BLaER1 treated with 17β-estradiol and CSF1 and Interleukin-3, amounts not matched to agents 10 nM and 100 nM (cell line): Measurements from ENCODE around the gene ANKRD55.
A peak's percentile ranks its signal among the peaks of the same experiment; 100 is the strongest.
"Not testable (repeated sequence)": the region's sequence is repeated elsewhere in the genome, so short reads cannot be mapped to it uniquely, and the experiment has no call there.

Experiments
- H3K27ac ChIP-seq, 11 experiments: shearing (Covaris generic); formaldehyde crosslinking; 2 replicates each; pipeline ENCODE4 v1.8.1; 2022
- H3K27me3 ChIP-seq, 11 experiments: shearing (Covaris generic); formaldehyde crosslinking; 2 replicates each; pipeline ENCODE4 v1.8.1; 2022
- H3K36me3 ChIP-seq, 11 experiments: shearing (Covaris generic); formaldehyde crosslinking; 2 replicates each; pipeline ENCODE4 v1.8.1; 2022
- H3K4me1 ChIP-seq, 10 experiments: shearing (Covaris generic); formaldehyde crosslinking; 2 replicates each; pipeline ENCODE4 v1.8.1; 2022
- H3K4me2 ChIP-seq, 11 experiments: shearing (Covaris generic); formaldehyde crosslinking; 2 replicates each; pipeline ENCODE4 v1.8.1; 2022
- H3K4me3 ChIP-seq, 10 experiments: shearing (Covaris generic); formaldehyde crosslinking; 2 replicates each; pipeline ENCODE4 v1.8.1; 2022
- H3K9ac ChIP-seq, 11 experiments: shearing (Covaris generic); formaldehyde crosslinking; 2 replicates each; pipeline ENCODE4 v1.8.1; 2022
- H3K9me3 ChIP-seq, 11 experiments: shearing (Covaris generic); formaldehyde crosslinking; replicated peaks in 1 of 11; 2 replicates each; pipeline ENCODE4 v1.8.1; 2022
- H4K20me1 ChIP-seq, 11 experiments: shearing (Covaris generic); formaldehyde crosslinking; 2 replicates each; pipeline ENCODE4 v1.8.1; 2022
- Cebpa-rat ChIP-seq, 11 experiments: shearing (Covaris generic); IDR thresholded peaks; 2 replicates each; pipeline ENCODE4 v1.8.1; 2022

Gene ANKRD55

GRCh38 chr5:56090793-56091460 is 142.2 kb downstream of the ANKRD55 start:
- Histone ChIP-seq H3K4me2 (peak overlapping the region in 6 of 11 experiments; percentile 1 to 60 (median 24); a peak in 6 of 22 replicates), H3K36me3 (no peaks in the 10 kb centered on the region), H3K9ac (no peak overlapping the region), H3K27me3 (no peaks in the 10 kb centered on the region), H3K4me3 (no peak overlapping the region), H3K4me1 (peaks cover 7 to 30% (median 21%) of the 10 kb centered on the region in 10 experiments; a peak in 15 of 20 replicates), H3K9me3 (peaks cover 0 to 13% (median 0%) of the 10 kb centered on the region in 11 experiments; a peak in 6 of 22 replicates), H3K27ac (no peak overlapping the region), H4K20me1 (no peaks in the 10 kb centered on the region)
- no peak for TF ChIP-seq Cebpa-rat (IDR thresholded peaks at IDR 0.05)

- Histone ChIP-seq H3K27ac (no peak overlapping the region), H3K4me2 (peak overlapping the region in 2 of 11 experiments; percentile 5 to 28; a peak in 2 of 22 replicates), H3K4me3 (no peak overlapping the region), H3K27me3 (no peaks in the 10 kb centered on the region), H3K9ac (no peak overlapping the region), H4K20me1 (no peaks in the 10 kb centered on the region), H3K9me3 (peaks cover 0 to 24% (median 8%) of the 10 kb centered on the region in 11 experiments; a peak in 15 of 22 replicates), H3K36me3 (no peaks in the 10 kb centered on the region), H3K4me1 (peaks cover 7 to 30% (median 17%) of the 10 kb centered on the region in 10 experiments; a peak in 14 of 20 replicates)
- TF ChIP-seq Cebpa-rat (IDR thresholded peaks at IDR 0.05) = no peak
Observed at GRCh38 chr5:56088967-56089829, 143.9 kb downstream of the ANKRD55 start.

- H3K4me3 ChIP-seq = no peak overlapping the region
- peak overlapping the region in 1 of 11 experiments; percentile 5; a peak in 1 of 22 replicates for H3K4me2 ChIP-seq
- no peak overlapping the region for H3K9ac ChIP-seq
- H3K27me3 ChIP-seq = no peaks in the 10 kb centered on the region
- H3K36me3 ChIP-seq = no peaks in the 10 kb centered on the region
- peaks cover 7 to 30% (median 17%) of the 10 kb centered on the region in 10 experiments; a peak in 14 of 20 replicates for H3K4me1 ChIP-seq
- H3K9me3 ChIP-seq = peaks cover 0 to 31% (median 15%) of the 10 kb centered on the region in 11 experiments; a peak in 15 of 22 replicates
- no peaks in the 10 kb centered on the region for H4K20me1 ChIP-seq
- no peak for TF ChIP-seq Cebpa-rat (IDR thresholded peaks at IDR 0.05)
- no peak overlapping the region for H3K27ac ChIP-seq
Observed at GRCh38 chr5:56088431-56088949, 144.6 kb downstream of the ANKRD55 start.

- peaks cover 0 to 36% (median 19%) of the 10 kb centered on the region in 11 experiments; a peak in 15 of 22 replicates for H3K9me3 ChIP-seq
- H3K4me1 ChIP-seq = peaks cover 8 to 21% (median 13%) of the 10 kb centered on the region in 10 experiments
- H4K20me1 ChIP-seq = no peaks in the 10 kb centered on the region
- no peaks in the 10 kb centered on the region for H3K27me3 ChIP-seq
- no peaks in the 10 kb centered on the region for H3K36me3 ChIP-seq
- H3K4me2 ChIP-seq = no peak overlapping the region
- no peak overlapping the region for H3K4me3 ChIP-seq
- no peak overlapping the region for H3K9ac ChIP-seq
- TF ChIP-seq Cebpa-rat (IDR thresholded peaks at IDR 0.05) = no peak
- no peak overlapping the region for H3K27ac ChIP-seq
Observed at GRCh38 chr5:56085193-56085592, 147.9 kb downstream of the ANKRD55 start.

- Histone ChIP-seq H3K9me3 (peaks cover 0 to 36% (median 19%) of the 10 kb centered on the region in 11 experiments; a peak in 15 of 22 replicates), H4K20me1 (no peaks in the 10 kb centered on the region), H3K4me1 (peaks cover 20 to 31% (median 29%) of the 10 kb centered on the region in 10 experiments), H3K27ac (no peak overlapping the region), H3K27me3 (no peaks in the 10 kb centered on the region), H3K9ac (no peak overlapping the region), H3K4me3 (no peak overlapping the region), H3K36me3 (no peaks in the 10 kb centered on the region), H3K4me2 (no peak overlapping the region)
- TF ChIP-seq Cebpa-rat (IDR thresholded peaks at IDR 0.05) = no peak
Observed at GRCh38 chr5:56083286-56083854, 149.8 kb downstream of the ANKRD55 start.

GRCh38 chr5:56081053-56081642 is 152.0 kb downstream of the ANKRD55 start:
- Histone ChIP-seq H3K9me3 (peaks cover 0 to 26% (median 19%) of the 10 kb centered on the region in 11 experiments; a peak in 15 of 22 replicates), H3K4me1 (peaks cover 32 to 42% (median 41%) of the 10 kb centered on the region in 10 experiments), H3K4me2 (peak overlapping the region in 9 of 11 experiments; percentile 3 to 47 (median 16); a peak in 9 of 22 replicates)
- H3K4me3 ChIP-seq, H3K27me3 ChIP-seq, H4K20me1 ChIP-seq, H3K27ac ChIP-seq, H3K9ac ChIP-seq, H3K36me3 ChIP-seq: not testable (repeated sequence)

- no peak overlapping the region for H3K27ac ChIP-seq
Observed at GRCh38 chr5:56080375-56081052, 152.6 kb downstream of the ANKRD55 start.

GRCh38 chr5:56079157-56079500 is 154.0 kb downstream of the ANKRD55 start:
- Histone ChIP-seq H3K9me3 (peaks cover 0 to 14% (median 10%) of the 10 kb centered on the region in 11 experiments; a peak in 15 of 22 replicates), H3K9ac (0 out of 22 replicates have a peak overlapping the region, but pooled peaks of 1 of the 11 experiments have one; percentile 10), H3K4me2 (peak overlapping the region; percentile 53 to 94 (median 68)), H3K4me1 (peaks cover 32 to 48% (median 41%) of the 10 kb centered on the region in 10 experiments)
- H4K20me1 ChIP-seq, H3K36me3 ChIP-seq, H3K4me3 ChIP-seq, H3K27ac ChIP-seq, H3K27me3 ChIP-seq: not testable (repeated sequence)

More at GRCh38 chr5:56080375-56081052, 152.6 kb downstream of the ANKRD55 start:
- H3K4me1 ChIP-seq = peaks cover 32 to 46% (median 41%) of the 10 kb centered on the region in 10 experiments
- no peak overlapping the region for H3K4me3 ChIP-seq
- H4K20me1 ChIP-seq = no peaks in the 10 kb centered on the region
- H3K4me2 ChIP-seq = peak overlapping the region; percentile 3 to 72 (median 28); a peak in 16 of 22 replicates
- no peak for TF ChIP-seq Cebpa-rat (IDR thresholded peaks at IDR 0.05)
- H3K9ac ChIP-seq = no peak overlapping the region
- no peaks in the 10 kb centered on the region for H3K27me3 ChIP-seq
- H3K36me3 ChIP-seq = no peaks in the 10 kb centered on the region
- peaks cover 0 to 26% (median 17%) of the 10 kb centered on the region in 11 experiments; a peak in 15 of 22 replicates for H3K9me3 ChIP-seq
